Skin epidermis (tissue), 12 donors: Measurements from ENCODE around the gene ANKRD39.
"Not testable (repeated sequence)": the region's sequence is repeated elsewhere in the genome, so short reads cannot be mapped to it uniquely, and the experiment has no call there.

ENCODE experiments used
- H3K27ac ChIP-seq, 21 experiments: fragments of 200-600 bp; sonication (generic) in 11 of 21; one replicate each; pipeline ENCODE4 v1.5.0; 2020; ENCODE audit warnings: mild to moderate bottlenecking in 3 of 21, inconsistent platforms in 2 of 21, moderate library complexity in 2 of 21
- H3K4me3 ChIP-seq, 7 experiments: fragments of 200-600 bp; sonication (generic) in 2 of 7; one replicate each; pipeline ENCODE4 v1.5.0; 2020; ENCODE audit warnings: inconsistent platforms in 2 of 7, mild to moderate bottlenecking in 2 of 7, moderate library complexity in 1 of 7

ANKRD39 gene

GRCh38 chr2:96857667-96858372 is at the start of gene ANKRD39:
Gene ANKRD39, minus strand, starts transcription at chr2:96858016. Its CDS starts 29 bp downstream, at chr2:96857987.
- Histone ChIP-seq H3K4me3 (peak within 1 kb of the TSS; percentile 55 to 81 (median 61)), H3K27ac (peak within 1 kb of the TSS; percentile 47 to 91 (median 82))

GRCh38 chr2:96906729-96907114 is 48.9 kb upstream of the ANKRD39 start:
- H3K27ac ChIP-seq: peak overlapping the region; percentile 47 to 87 (median 75)
- H3K4me3 ChIP-seq: no peak overlapping the region

GRCh38 chr2:96903815-96904214 is 46.0 kb upstream of the ANKRD39 start:
- Histone ChIP-seq H3K4me3 (no peak overlapping the region), H3K27ac (peak overlapping the region in 2 of 21 experiments; percentile 5 to 16)

GRCh38 chr2:96903318-96903717 is 45.5 kb upstream of the ANKRD39 start:
- peak overlapping the region in 2 of 21 experiments; percentile 5 to 16 for H3K27ac ChIP-seq
- H3K4me3 ChIP-seq: no peak overlapping the region

- Histone ChIP-seq H3K27ac (no peak overlapping the region), H3K4me3 (no peak overlapping the region)
Measured at GRCh38 chr2:96900237-96900636, 42.4 kb upstream of the ANKRD39 start.

- H3K4me3 ChIP-seq: no peak overlapping the region
- peak overlapping the region in 7 of 21 experiments; percentile 5 to 77 (median 56) for H3K27ac ChIP-seq
Measured at GRCh38 chr2:96899413-96899741, 41.6 kb upstream of the ANKRD39 start.

GRCh38 chr2:96898641-96899412 is 41.0 kb upstream of the ANKRD39 start:
- H3K4me3 ChIP-seq: no peak overlapping the region
- H3K27ac ChIP-seq: peak overlapping the region in 9 of 21 experiments; percentile 5 to 77 (median 50)

GRCh38 chr2:96898135-96898505 is 40.3 kb upstream of the ANKRD39 start:
- Histone ChIP-seq H3K27ac (peak overlapping the region in 10 of 21 experiments; percentile 4 to 77 (median 36)), H3K4me3 (no peak overlapping the region)

GRCh38 chr2:96897491-96898134 is 39.8 kb upstream of the ANKRD39 start:
- peak overlapping the region in 10 of 21 experiments; percentile 4 to 77 (median 36) for H3K27ac ChIP-seq
- no peak overlapping the region for H3K4me3 ChIP-seq

- Histone ChIP-seq H3K27ac (peak overlapping the region in 12 of 21 experiments; percentile 2 to 77 (median 37)), H3K4me3 (no peak overlapping the region)
Measured at GRCh38 chr2:96895746-96896651, 38.2 kb upstream of the ANKRD39 start.

- H3K27ac ChIP-seq: peak overlapping the region in 13 of 21 experiments; percentile 2 to 77 (median 37)
- H3K4me3 ChIP-seq: no peak overlapping the region
Measured at GRCh38 chr2:96895032-96895745, 37.4 kb upstream of the ANKRD39 start.

GRCh38 chr2:96894151-96894531 is 36.3 kb upstream of the ANKRD39 start:
- Histone ChIP-seq H3K4me3 (no peak overlapping the region), H3K27ac (peak overlapping the region in 5 of 21 experiments; percentile 30 to 59 (median 51))

GRCh38 chr2:96893289-96894150 is 35.7 kb upstream of the ANKRD39 start:
- Histone ChIP-seq H3K27ac (peak overlapping the region in 6 of 21 experiments; percentile 30 to 59 (median 46)), H3K4me3 (no peak overlapping the region)

GRCh38 chr2:96891591-96892333 is 33.9 kb upstream of the ANKRD39 start:
- Histone ChIP-seq H3K27ac (peak overlapping the region in 7 of 21 experiments; percentile 3 to 63 (median 52)), H3K4me3 (no peak overlapping the region)

- Histone ChIP-seq H3K4me3 (no peak overlapping the region), H3K27ac (peak overlapping the region in 4 of 21 experiments; percentile 3 to 63 (median 19))
Measured at GRCh38 chr2:96890726-96891385, 33.0 kb upstream of the ANKRD39 start.

GRCh38 chr2:96890252-96890651 is 32.4 kb upstream of the ANKRD39 start:
- Histone ChIP-seq H3K27ac (peak overlapping the region in 2 of 21 experiments; percentile 3 to 17), H3K4me3 (no peak overlapping the region)

- H3K27ac ChIP-seq: peak overlapping the region in 2 of 21 experiments; percentile 42 to 53
- not testable (repeated sequence) for H3K4me3 ChIP-seq
Measured at GRCh38 chr2:96889502-96889901, 31.7 kb upstream of the ANKRD39 start.
